ENCODE results near the gene ACO2. TPM values are rescaled to one million over a fixed set of nuclear protein-coding genes. Genes with fewer than 3 reads are reported as not detected.

ACO2 gene
- total and polyA plus RNA-seq, 2 of the 13 experiments (the other 11 are each of a cell fraction or from before 2014, with no cell fraction given), result 19.2 to 45.6 TPM

GRCh38 chr22:41576877-41577276 lies 108.0 kb downstream of the ACO2 start (continued):
- TF ChIP-seq HOXA5 (CRISPR knock-in tag; IDR thresholded peaks at IDR 0.05) (no peak), BCLAF1 (IDR thresholded peaks at IDR 0.05) (no peak), PATZ1 (CRISPR knock-in tag; IDR thresholded peaks at IDR 0.05) (peak; percentile 50), ZFP91 (CRISPR knock-in tag; IDR thresholded peaks at IDR 0.05; ENCODE audit: borderline replicate concordance) (peak; percentile 83), ZFY (CRISPR knock-in tag; IDR thresholded peaks at IDR 0.05) (peak; percentile 49; the same call in 1 of the 2 replicates), ZNF574 (CRISPR knock-in tag; IDR thresholded peaks at IDR 0.05) (peak; percentile 67), KDM4B (CRISPR knock-in tag; IDR thresholded peaks at IDR 0.05) (0 out of 2 replicates have a peak, but pooled peaks have one; percentile 42), THAP11 (CRISPR knock-in tag; IDR thresholded peaks at IDR 0.05) (peak; percentile 52; the same call in 1 of the 2 replicates), ZBTB3 (CRISPR knock-in tag; IDR thresholded peaks at IDR 0.05; ENCODE audit: borderline replicate concordance, low read depth) (no peak), KLF15 (CRISPR knock-in tag; IDR thresholded peaks at IDR 0.05; ENCODE audit: borderline replicate concordance) (no peak), ZNF282 (IDR thresholded peaks at IDR 0.05; ENCODE audit: partially characterized antibody) (no peak), KAT8 (CRISPR knock-in tag; IDR thresholded peaks at IDR 0.05) (peak; percentile 48; the same call in 1 of the 2 replicates), ZNF142 (CRISPR knock-in tag; IDR thresholded peaks at IDR 0.05) (0 out of 2 replicates have a peak, but pooled peaks have one; percentile 35), ZNF326 (CRISPR knock-in tag; IDR thresholded peaks at IDR 0.05; ENCODE audit: borderline replicate concordance) (no peak)

Data from HepG2 (cell line).